DOHH2 (cell line): ENCODE measurements around the gene STON2.

ENCODE experiments used
- H3F3A ChIP-seq: fragments of 200-600 bp; sonication (generic), shearing (Covaris generic); 2 replicates; pipeline ENCODE4 v1.6.0; 2016; ENCODE audit warnings: antibody characterized with exemption, mild to moderate bottlenecking; ENCODE audit not compliant: control insufficient read depth, insufficient read depth
- H3K27ac ChIP-seq: fragments of 200-600 bp; sonication (generic); 2 replicates; pipeline ENCODE4 v1.5.1; 2014; ENCODE audit warnings: low read depth, mild to moderate bottlenecking, low read length, moderate library complexity
- H3K27me3 ChIP-seq: fragments of 200-600 bp; sonication (generic); 2 replicates; pipeline ENCODE4 v1.6.1; 2014; ENCODE audit warnings: mild to moderate bottlenecking, low read length, mixed read lengths; ENCODE audit not compliant: control insufficient read depth
- H3K36me3 ChIP-seq: fragments of 200-600 bp; sonication (generic); 2 replicates; pipeline ENCODE4 v1.6.1; 2014; ENCODE audit warnings: mild to moderate bottlenecking, low read length, moderate library complexity, mixed read lengths; ENCODE audit not compliant: control insufficient read depth
- H3K4me1 ChIP-seq: fragments of 200-600 bp; sonication (generic); 2 replicates; pipeline ENCODE4 v1.6.1; 2014; ENCODE audit warnings: mild to moderate bottlenecking, low read length, mixed read lengths; ENCODE audit not compliant: control insufficient read depth
- H3K4me2 ChIP-seq: fragments of 200-600 bp; sonication (generic); 2 replicates; pipeline ENCODE4 v1.6.0; 2014; ENCODE audit warnings: mild to moderate bottlenecking, low read length, moderate library complexity
- H3K4me3 ChIP-seq: fragments of 200-600 bp; sonication (generic); 2 replicates; pipeline ENCODE4 v1.5.1; 2014; ENCODE audit warnings: mild to moderate bottlenecking, low read length, mixed read lengths
- H3K79me2 ChIP-seq: fragments of 200-600 bp; sonication (generic); 2 replicates; pipeline ENCODE4 v1.6.1; 2014; ENCODE audit warnings: mild to moderate bottlenecking, low read length, mixed read lengths; ENCODE audit not compliant: control insufficient read depth
- H3K9me2 ChIP-seq: fragments of 200-600 bp; sonication (generic); replicated peaks from 2 replicates; pipeline ENCODE4 v1.6.1; 2014; ENCODE audit warnings: mild to moderate bottlenecking, low read length, mixed read lengths; ENCODE audit not compliant: control insufficient read depth
- H3K9me3 ChIP-seq: fragments of 200-600 bp; sonication (generic); 2 replicates; pipeline ENCODE4 v1.6.1; 2014; ENCODE audit warnings: antibody characterized with exemption, low read length, mixed read lengths; ENCODE audit not compliant: control insufficient read depth, insufficient read depth
- H4K20me1 ChIP-seq: fragments of 200-600 bp; sonication (generic); 2 replicates; pipeline ENCODE4 v1.6.0; 2014; ENCODE audit warnings: low read depth, mild to moderate bottlenecking, antibody characterized with exemption, low read length, moderate library complexity; ENCODE audit not compliant: control insufficient read depth, insufficient read depth
- CTCF ChIP-seq: fragments of 200-600 bp; sonication (generic); IDR thresholded peaks from one replicate; pipeline ENCODE4 v1.5.1; 2014; ENCODE audit warnings: antibody characterized with exemption, mild to moderate bottlenecking, low read depth, low read length; ENCODE audit not compliant: poor library complexity, severe bottlenecking
- EZH2phosphoT487 ChIP-seq: fragments of 200-600 bp; sonication (generic); IDR thresholded peaks from 2 replicates; pipeline ENCODE4 v1.6.1; 2017; ENCODE audit warnings: borderline replicate concordance, mild to moderate bottlenecking, antibody characterized with exemption, low read length, moderate library complexity, mixed read lengths

STON2 gene

GRCh38 chr14:81415781-81416180, 15.7 kb upstream of the STON2 start:
- Histone ChIP-seq H3K4me3 (no peak overlapping the region), H3K9me2 (no peaks in the 10 kb centered on the region), H3K9me3 (peaks cover 2% of the 10 kb centered on the region; the same call in 1 of the 2 replicates), H3K27ac (no peak overlapping the region), H3K4me2 (no peak overlapping the region), H3K27me3 (no peaks in the 10 kb centered on the region), H3K79me2 (no peaks in the 10 kb centered on the region), H3K36me3 (no peaks in the 10 kb centered on the region), H3K4me1 (no peaks in the 10 kb centered on the region), H4K20me1 (no peaks in the 10 kb centered on the region), H3F3A (no peaks in the 10 kb centered on the region)
- no peak for TF ChIP-seq EZH2phosphoT487
- no peak for TF ChIP-seq CTCF

- H3K79me2 ChIP-seq = no peaks in the 10 kb centered on the region
- H3K4me3 ChIP-seq = no peak overlapping the region
- no peaks in the 10 kb centered on the region for H3K36me3 ChIP-seq
- no peaks in the 10 kb centered on the region for H4K20me1 ChIP-seq
- no peaks in the 10 kb centered on the region for H3K9me2 ChIP-seq
- no peak for TF ChIP-seq CTCF
- no peak for TF ChIP-seq EZH2phosphoT487
- H3K4me2 ChIP-seq = no peak overlapping the region
- H3K9me3 ChIP-seq = peaks cover 2% of the 10 kb centered on the region; the same call in 1 of the 2 replicates
- H3K27me3 ChIP-seq = no peaks in the 10 kb centered on the region
- no peak overlapping the region for H3K27ac ChIP-seq
- H3F3A ChIP-seq = no peaks in the 10 kb centered on the region
- no peaks in the 10 kb centered on the region for H3K4me1 ChIP-seq
Measured at GRCh38 chr14:81414123-81414522, 14.0 kb upstream of the STON2 start.

GRCh38 chr14:81412779-81413178, 12.7 kb upstream of the STON2 start:
- Histone ChIP-seq H3K4me2 (no peak overlapping the region), H3K27me3 (no peaks in the 10 kb centered on the region), H3K79me2 (no peaks in the 10 kb centered on the region), H3K36me3 (no peaks in the 10 kb centered on the region), H3K9me3 (peaks cover 2% of the 10 kb centered on the region; the same call in 1 of the 2 replicates), H3F3A (no peaks in the 10 kb centered on the region), H3K4me3 (no peak overlapping the region), H3K27ac (no peak overlapping the region), H3K4me1 (no peaks in the 10 kb centered on the region), H3K9me2 (no peaks in the 10 kb centered on the region), H4K20me1 (no peaks in the 10 kb centered on the region)
- TF ChIP-seq CTCF (no peak), EZH2phosphoT487 (no peak)

- no peaks in the 10 kb centered on the region for H3K27me3 ChIP-seq
- no peaks in the 10 kb centered on the region for H3K9me3 ChIP-seq
- no peak overlapping the region for H3K4me2 ChIP-seq
- no peaks in the 10 kb centered on the region for H3K4me1 ChIP-seq
- H3K4me3 ChIP-seq = no peak overlapping the region
- H3K79me2 ChIP-seq = no peaks in the 10 kb centered on the region
- TF ChIP-seq EZH2phosphoT487 = no peak
- TF ChIP-seq CTCF = no peak
- no peaks in the 10 kb centered on the region for H3K9me2 ChIP-seq
- no peaks in the 10 kb centered on the region for H4K20me1 ChIP-seq
- no peak overlapping the region for H3K27ac ChIP-seq
- H3K36me3 ChIP-seq = no peaks in the 10 kb centered on the region
- H3F3A ChIP-seq = no peaks in the 10 kb centered on the region
Measured at GRCh38 chr14:81408595-81408994, 8.5 kb upstream of the STON2 start.
